Activated T-cell treated with anti-CD3 and anti-CD28 coated beads for 48 hours (primary cell): Measurements from ENCODE around the gene SPART.
"Not testable (repeated sequence)": the region's sequence is repeated elsewhere in the genome, so short reads cannot be mapped to it uniquely, and the experiment has no call there.

ENCODE experiments used
- DNase-seq: peaks from one replicate; pipeline ENCODE4 v3.0.0-alpha.2; 2020; ENCODE audit warnings: low read depth

The SPART gene

GRCh38 chr13:36353001-36353400, 6.8 kb upstream of the SPART start:
- no peak for DNase-seq

GRCh38 chr13:36352350-36352749, 6.2 kb upstream of the SPART start:
- DNase-seq = no peak

DNA sequence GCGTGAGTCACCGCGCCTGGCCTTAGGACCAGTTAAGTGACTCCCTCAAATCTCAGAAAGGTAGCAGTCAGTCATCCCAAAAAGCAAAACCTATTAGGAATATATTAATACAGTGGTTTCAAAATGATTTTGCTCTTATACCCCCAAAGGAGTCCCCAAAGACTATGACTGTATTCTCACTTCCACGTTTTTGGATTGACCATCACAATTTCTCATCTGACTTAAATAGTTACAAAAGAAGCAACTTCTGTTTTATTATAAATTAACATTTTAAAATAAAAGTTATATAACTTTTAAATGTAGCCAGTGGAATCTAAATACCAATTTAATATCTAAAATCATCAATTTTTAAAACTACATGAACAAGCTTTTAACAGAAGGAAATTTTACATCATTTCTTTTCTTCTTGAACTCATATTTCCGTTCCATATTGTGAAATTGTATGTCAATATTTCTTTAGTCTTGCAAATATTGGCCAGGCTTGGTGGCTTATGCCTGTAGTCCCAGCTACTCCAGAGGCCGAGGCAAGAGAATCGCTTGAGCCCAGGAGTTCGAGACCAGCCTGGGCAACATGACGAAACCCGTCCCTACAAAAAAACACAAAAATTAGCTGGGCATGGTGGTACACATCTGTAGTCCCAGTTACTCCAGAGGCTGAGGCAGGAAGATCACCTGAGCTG, 1.5 kb upstream of the SPART start:
- no peak for DNase-seq

GRCh38 chr13:36345438-36346221, 564 bp downstream of the SPART start:
- DNase-seq = peak; percentile 15

- no peak for DNase-seq
These were observed 1.2 kb downstream of the SPART start for GRCh38 chr13:36344886-36345437.

DNA sequence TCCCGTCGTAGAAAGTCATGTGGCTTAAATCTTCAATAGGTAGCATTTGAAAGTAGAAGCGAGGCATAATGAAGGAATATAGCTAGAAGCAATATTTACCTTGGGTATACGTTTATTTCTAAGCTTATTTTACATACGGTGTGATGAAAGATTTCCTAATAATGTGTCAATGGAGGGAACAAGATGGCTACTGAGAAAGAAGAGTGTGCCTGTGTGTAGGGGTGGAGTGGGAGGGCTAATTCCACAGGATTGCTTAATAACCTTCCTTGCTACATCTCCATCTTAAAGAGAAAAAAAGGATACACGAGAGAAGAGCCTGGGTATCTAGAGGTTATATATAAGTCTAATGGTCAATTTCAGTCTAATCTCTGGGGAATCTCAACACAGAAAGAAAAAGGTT, 2.0 kb downstream of the SPART start:
- DNase-seq = no peak

DNA sequence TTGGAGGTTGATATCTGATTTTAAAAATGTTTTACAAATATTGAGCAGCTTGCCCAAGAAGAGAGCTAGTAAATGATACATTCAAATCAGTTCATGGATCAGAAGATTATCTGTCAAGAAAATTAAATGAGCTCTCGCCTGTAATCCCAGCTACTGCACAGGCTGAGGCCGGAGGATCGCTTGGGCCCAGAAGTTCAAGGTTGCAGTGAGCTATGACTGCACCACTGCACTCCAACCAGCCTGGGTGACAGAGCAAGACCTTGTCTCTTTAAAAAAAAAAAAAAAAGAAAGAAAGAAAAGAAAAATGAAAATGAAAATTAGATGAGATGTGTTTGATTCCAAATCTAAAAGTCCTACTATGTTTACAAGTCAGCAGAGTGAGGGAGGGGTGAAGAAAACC, 2.4 kb downstream of the SPART start:
- DNase-seq = no peak

DNA sequence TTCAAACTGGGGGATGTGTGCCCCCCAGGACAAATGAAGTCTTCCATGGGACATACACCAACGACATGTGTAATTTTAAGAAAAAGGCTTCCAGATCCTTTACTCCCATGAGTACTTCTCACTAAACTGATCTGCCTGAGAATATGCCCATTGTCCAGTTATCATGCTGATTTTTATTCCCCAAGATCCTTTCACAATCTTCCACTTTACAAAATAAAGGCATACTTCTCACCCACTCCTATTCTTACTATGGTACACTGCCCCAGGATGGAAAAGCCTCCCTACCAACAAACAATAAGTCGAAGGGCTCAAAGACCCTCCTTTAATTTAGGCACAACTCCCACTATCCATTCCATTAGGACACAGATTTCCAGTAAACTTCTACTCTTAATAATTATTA, 3.5 kb downstream of the SPART start:
- DNase-seq = no peak

GRCh38 chr13:36341718-36342117, 4.5 kb downstream of the SPART start:
- DNase-seq = no peak

- DNase-seq = no peak
These were observed 6.5 kb downstream of the SPART start for GRCh38 chr13:36339600-36340155.

DNA sequence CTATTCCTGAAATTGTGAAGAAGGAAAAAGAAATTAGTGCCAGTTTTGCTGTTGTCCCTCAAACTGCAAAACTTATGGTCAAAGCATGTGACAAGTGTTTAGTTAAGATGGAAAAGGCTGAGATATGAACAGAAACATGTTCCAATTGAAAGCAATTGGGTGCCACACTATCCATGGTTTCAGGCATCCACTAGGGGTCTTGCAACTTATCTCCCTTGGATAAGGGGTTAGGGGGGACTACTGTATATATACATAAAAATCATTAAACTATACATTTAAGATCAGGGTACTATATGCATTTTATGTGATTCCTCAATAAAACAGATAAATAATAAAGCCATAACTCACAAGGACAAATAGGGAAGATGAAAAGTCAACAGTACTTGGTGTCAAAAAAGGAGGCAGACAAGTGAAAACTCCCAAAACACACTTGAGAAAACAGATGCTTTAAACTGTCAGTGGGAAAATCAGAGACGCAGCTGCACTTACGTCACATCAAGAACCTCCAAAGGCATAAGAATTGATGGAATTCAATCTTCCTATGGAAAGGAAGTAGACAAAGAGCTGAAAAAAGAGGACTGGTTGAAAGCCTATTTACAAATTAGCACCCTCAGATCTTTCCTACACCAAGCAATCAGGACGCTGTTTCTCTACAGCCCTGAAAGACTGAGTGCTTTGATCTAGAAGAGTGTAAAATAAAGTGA, 8.1 kb downstream of the SPART start:
- no peak for DNase-seq

DNA sequence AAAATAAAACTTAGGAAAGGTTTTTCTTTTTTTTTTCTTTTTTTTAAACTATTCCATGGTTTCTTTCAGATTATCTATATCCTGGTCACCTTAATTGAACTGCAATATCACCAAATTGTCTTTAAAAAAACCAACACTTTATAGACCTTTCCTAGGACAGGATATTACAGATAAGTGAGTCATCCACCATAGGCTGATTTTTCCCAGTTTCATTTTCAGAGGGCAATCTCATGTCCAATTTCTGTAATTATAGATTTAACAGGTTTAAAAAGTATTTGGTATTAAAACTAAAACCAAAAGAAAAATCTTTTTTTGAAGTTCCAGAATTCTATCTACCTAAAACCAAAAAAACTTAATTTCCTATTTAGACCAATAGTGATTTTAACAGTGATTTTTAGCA, 13.2 kb downstream of the SPART start:
- no peak for DNase-seq

- not testable (repeated sequence) for DNase-seq
These were observed 13.9 kb downstream of the SPART start for GRCh38 chr13:36332255-36332654.

GRCh38 chr13:36331280-36331679, 14.9 kb downstream of the SPART start:
- no peak for DNase-seq

- no peak for DNase-seq
These were observed 16.8 kb downstream of the SPART start for GRCh38 chr13:36329361-36329760.

DNA sequence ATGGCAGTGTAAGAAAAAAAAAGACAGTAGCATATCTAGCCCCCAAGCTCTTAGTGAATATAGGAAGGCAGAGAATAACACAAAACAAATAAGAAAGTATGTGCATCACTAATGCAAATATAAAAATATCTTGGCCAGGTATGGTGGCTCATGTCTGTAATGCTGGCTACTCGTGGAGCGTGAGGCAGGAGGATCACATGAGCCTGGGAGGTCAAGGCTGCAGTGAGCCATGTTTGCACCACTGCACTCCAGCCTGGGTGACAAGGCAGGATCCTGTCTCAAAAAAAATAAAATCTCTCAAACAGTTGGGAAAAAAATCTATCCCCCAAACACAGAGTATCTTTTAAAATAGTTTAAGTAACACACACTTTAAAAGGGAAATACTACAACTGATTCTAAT, 17.4 kb downstream of the SPART start:
- no peak for DNase-seq

DNA sequence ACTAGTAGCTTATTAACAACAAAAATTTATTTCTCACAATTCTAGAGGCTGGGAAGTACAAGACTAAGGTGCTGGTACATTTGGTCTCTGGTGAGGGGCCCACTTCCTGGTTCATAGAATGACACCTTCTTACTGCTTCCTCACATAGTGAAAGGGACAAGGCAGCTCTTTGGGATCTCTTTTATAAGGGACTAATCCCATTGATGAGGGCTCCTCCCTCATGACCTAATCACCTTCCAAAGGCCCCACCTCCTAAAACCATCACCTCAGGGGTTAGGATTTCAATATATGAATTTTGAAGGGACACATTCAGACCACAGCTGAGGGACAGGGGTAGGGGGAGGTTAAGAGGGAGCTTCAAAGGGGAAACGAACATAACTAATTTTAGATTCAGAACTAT, 20.3 kb downstream of the SPART start:
- DNase-seq = no peak

GRCh38 chr13:36324881-36325280, 21.3 kb downstream of the SPART start:
- not testable (repeated sequence) for DNase-seq

DNA sequence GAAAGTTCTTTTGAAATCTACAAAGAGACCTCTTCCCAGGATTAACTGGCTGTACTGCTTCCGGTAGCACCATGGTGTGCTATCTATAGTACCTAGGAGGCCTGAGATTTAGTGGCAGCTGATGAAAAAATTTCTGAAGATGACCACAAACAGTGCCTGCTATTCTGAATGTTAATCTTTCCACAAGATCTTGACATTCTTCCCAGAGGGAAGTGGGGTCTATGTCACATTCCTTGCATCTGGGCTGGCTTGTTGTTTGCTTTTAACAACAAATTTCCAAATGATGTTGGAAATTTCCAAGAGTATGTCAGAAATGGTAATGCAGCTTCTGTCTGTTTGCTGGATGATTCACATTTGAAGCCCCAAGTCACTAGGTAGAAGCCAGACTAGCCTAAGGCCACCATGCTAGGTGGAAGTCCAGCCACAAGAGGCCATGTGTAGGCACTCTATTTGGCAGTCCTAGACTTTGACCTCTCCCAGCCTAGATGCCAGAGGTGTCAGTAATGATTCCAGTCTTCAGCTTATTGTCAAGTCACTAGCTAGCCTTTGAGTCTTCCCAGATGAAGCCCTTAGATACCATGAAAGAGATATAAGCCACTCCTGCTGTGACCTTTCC, 22.1 kb downstream of the SPART start:
- DNase-seq = no peak

DNA sequence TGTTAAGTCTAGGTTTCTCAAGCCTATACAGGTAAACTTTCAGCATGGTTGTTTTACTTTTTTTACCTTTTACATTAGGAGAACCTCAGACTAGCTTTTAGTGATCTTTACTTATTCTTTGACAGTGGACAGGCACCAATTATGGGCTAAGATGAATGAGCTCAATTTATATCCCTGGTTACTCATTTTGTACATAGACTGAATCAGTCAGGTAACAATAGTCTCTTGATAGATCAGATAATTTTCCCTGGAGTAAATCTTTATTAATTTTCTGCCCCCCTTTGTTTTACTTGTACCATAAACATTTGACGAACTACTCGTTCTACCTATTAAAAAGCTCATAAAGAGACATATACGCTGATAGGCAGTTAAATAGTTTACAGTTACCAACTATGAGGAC, 22.8 kb downstream of the SPART start:
- no peak for DNase-seq

GRCh38 chr13:36319793-36320192, 26.4 kb downstream of the SPART start:
- DNase-seq = not testable (repeated sequence)
